ENCODE data around the gene RXRA. TPM values are rescaled to one million over a fixed set of nuclear protein-coding genes. Genes with fewer than 3 reads are reported as not detected.

RXRA gene
- total RNA-seq, 1 donor from 2014 or later = 20.5 TPM

GRCh38 chr9:134358662-134359319, 32.5 kb downstream of the RXRA start:
- DNase-seq = no peak
- Mint-ChIP-seq H3K4me3 (ENCODE audit: unreplicated experiment) (no peak overlapping the region), H3K27ac (ENCODE audit: unreplicated experiment) (no peak overlapping the region), H3K36me3 (ENCODE audit: unreplicated experiment) (no peaks in the 10 kb centered on the region), H3K4me1 (ENCODE audit: low read depth, unreplicated experiment) (peaks cover 1% of the 10 kb centered on the region), H3K9me3 (ENCODE audit: unreplicated experiment) (peaks cover 1% of the 10 kb centered on the region), H3K27me3 (ENCODE audit: unreplicated experiment) (peaks cover 6% of the 10 kb centered on the region)
- no peak for TF ChIP-seq CTCF (IDR thresholded peaks at IDR 0.05; ENCODE audit: partially characterized antibody, unreplicated experiment)

- no peak overlapping the region for H3K4me3 Mint-ChIP-seq (ENCODE audit: unreplicated experiment)
- peaks cover 5% of the 10 kb centered on the region for H3K27me3 Mint-ChIP-seq (ENCODE audit: unreplicated experiment)
- no peak for TF ChIP-seq CTCF (IDR thresholded peaks at IDR 0.05; ENCODE audit: partially characterized antibody, unreplicated experiment)
- H3K9me3 Mint-ChIP-seq (ENCODE audit: unreplicated experiment) = peaks cover 1% of the 10 kb centered on the region
- DNase-seq = no peak
- H3K4me1 Mint-ChIP-seq (ENCODE audit: low read depth, unreplicated experiment) = peaks cover 1% of the 10 kb centered on the region
- no peaks in the 10 kb centered on the region for H3K36me3 Mint-ChIP-seq (ENCODE audit: unreplicated experiment)
- H3K27ac Mint-ChIP-seq (ENCODE audit: unreplicated experiment) = no peak overlapping the region
These were observed 33.4 kb downstream of the RXRA start for GRCh38 chr9:134359493-134360179.

GRCh38 chr9:134360180-134360759, 34.0 kb downstream of the RXRA start:
- no peak for TF ChIP-seq CTCF (IDR thresholded peaks at IDR 0.05; ENCODE audit: partially characterized antibody, unreplicated experiment)
- peaks cover 5% of the 10 kb centered on the region for H3K27me3 Mint-ChIP-seq (ENCODE audit: unreplicated experiment)

GRCh38 chr9:134360897-134361296, 34.6 kb downstream of the RXRA start:
- Mint-ChIP-seq H3K4me1 (ENCODE audit: low read depth, unreplicated experiment) (peaks cover 2% of the 10 kb centered on the region), H3K36me3 (ENCODE audit: unreplicated experiment) (no peaks in the 10 kb centered on the region), H3K9me3 (ENCODE audit: unreplicated experiment) (no peaks in the 10 kb centered on the region), H3K4me3 (ENCODE audit: unreplicated experiment) (no peak overlapping the region), H3K27me3 (ENCODE audit: unreplicated experiment) (peaks cover 5% of the 10 kb centered on the region), H3K27ac (ENCODE audit: unreplicated experiment) (no peak overlapping the region)
- no peak for TF ChIP-seq CTCF (IDR thresholded peaks at IDR 0.05; ENCODE audit: partially characterized antibody, unreplicated experiment)
- DNase-seq = no peak

More at GRCh38 chr9:134360180-134360759, 34.0 kb downstream of the RXRA start:
- no peaks in the 10 kb centered on the region for H3K36me3 Mint-ChIP-seq (ENCODE audit: unreplicated experiment)
- no peaks in the 10 kb centered on the region for H3K9me3 Mint-ChIP-seq (ENCODE audit: unreplicated experiment)
- DNase-seq = no peak
- no peak overlapping the region for H3K4me3 Mint-ChIP-seq (ENCODE audit: unreplicated experiment)
- H3K27ac Mint-ChIP-seq (ENCODE audit: unreplicated experiment) = no peak overlapping the region
- no peaks in the 10 kb centered on the region for H3K4me1 Mint-ChIP-seq (ENCODE audit: low read depth, unreplicated experiment)

GRCh38 chr9:134361426-134361825, 35.2 kb downstream of the RXRA start:
- H3K36me3 Mint-ChIP-seq (ENCODE audit: unreplicated experiment) = no peaks in the 10 kb centered on the region
- TF ChIP-seq CTCF (IDR thresholded peaks at IDR 0.05; ENCODE audit: partially characterized antibody, unreplicated experiment) = no peak
- DNase-seq = no peak
- no peak overlapping the region for H3K4me3 Mint-ChIP-seq (ENCODE audit: unreplicated experiment)
- no peaks in the 10 kb centered on the region for H3K9me3 Mint-ChIP-seq (ENCODE audit: unreplicated experiment)
- H3K27ac Mint-ChIP-seq (ENCODE audit: unreplicated experiment) = no peak overlapping the region
- H3K4me1 Mint-ChIP-seq (ENCODE audit: low read depth, unreplicated experiment) = peaks cover 2% of the 10 kb centered on the region
- peaks cover 5% of the 10 kb centered on the region for H3K27me3 Mint-ChIP-seq (ENCODE audit: unreplicated experiment)

Data from glutamatergic neuron (in vitro differentiated cells).